DOHH2 (cell line): Measurements from ENCODE around the gene CCL11.

Experiments
- H3F3A ChIP-seq: fragments of 200-600 bp; sonication (generic), shearing (Covaris generic); 2 replicates; pipeline ENCODE4 v1.6.0; 2016; ENCODE audit warnings: antibody characterized with exemption, mild to moderate bottlenecking; ENCODE audit not compliant: control insufficient read depth, insufficient read depth
- H3K27ac ChIP-seq: fragments of 200-600 bp; sonication (generic); 2 replicates; pipeline ENCODE4 v1.5.1; 2014; ENCODE audit warnings: low read depth, mild to moderate bottlenecking, low read length, moderate library complexity
- H3K27me3 ChIP-seq: fragments of 200-600 bp; sonication (generic); 2 replicates; pipeline ENCODE4 v1.6.1; 2014; ENCODE audit warnings: mild to moderate bottlenecking, low read length, mixed read lengths; ENCODE audit not compliant: control insufficient read depth
- H3K36me3 ChIP-seq: fragments of 200-600 bp; sonication (generic); 2 replicates; pipeline ENCODE4 v1.6.1; 2014; ENCODE audit warnings: mild to moderate bottlenecking, low read length, moderate library complexity, mixed read lengths; ENCODE audit not compliant: control insufficient read depth
- H3K4me1 ChIP-seq: fragments of 200-600 bp; sonication (generic); 2 replicates; pipeline ENCODE4 v1.6.1; 2014; ENCODE audit warnings: mild to moderate bottlenecking, low read length, mixed read lengths; ENCODE audit not compliant: control insufficient read depth
- H3K4me2 ChIP-seq: fragments of 200-600 bp; sonication (generic); 2 replicates; pipeline ENCODE4 v1.6.0; 2014; ENCODE audit warnings: mild to moderate bottlenecking, low read length, moderate library complexity
- H3K4me3 ChIP-seq: fragments of 200-600 bp; sonication (generic); 2 replicates; pipeline ENCODE4 v1.5.1; 2014; ENCODE audit warnings: mild to moderate bottlenecking, low read length, mixed read lengths
- H3K79me2 ChIP-seq: fragments of 200-600 bp; sonication (generic); 2 replicates; pipeline ENCODE4 v1.6.1; 2014; ENCODE audit warnings: mild to moderate bottlenecking, low read length, mixed read lengths; ENCODE audit not compliant: control insufficient read depth
- H3K9me2 ChIP-seq: fragments of 200-600 bp; sonication (generic); replicated peaks from 2 replicates; pipeline ENCODE4 v1.6.1; 2014; ENCODE audit warnings: mild to moderate bottlenecking, low read length, mixed read lengths; ENCODE audit not compliant: control insufficient read depth
- H3K9me3 ChIP-seq: fragments of 200-600 bp; sonication (generic); 2 replicates; pipeline ENCODE4 v1.6.1; 2014; ENCODE audit warnings: antibody characterized with exemption, low read length, mixed read lengths; ENCODE audit not compliant: control insufficient read depth, insufficient read depth
- H4K20me1 ChIP-seq: fragments of 200-600 bp; sonication (generic); 2 replicates; pipeline ENCODE4 v1.6.0; 2014; ENCODE audit warnings: low read depth, mild to moderate bottlenecking, antibody characterized with exemption, low read length, moderate library complexity; ENCODE audit not compliant: control insufficient read depth, insufficient read depth
- EZH2phosphoT487 ChIP-seq: fragments of 200-600 bp; sonication (generic); IDR thresholded peaks from 2 replicates; pipeline ENCODE4 v1.6.1; 2017; ENCODE audit warnings: borderline replicate concordance, mild to moderate bottlenecking, antibody characterized with exemption, low read length, moderate library complexity, mixed read lengths
- TF ChIP-seq, protein P1 (sequence below): fragments of 200-600 bp; sonication (generic); IDR thresholded peaks from one replicate; pipeline ENCODE4 v1.5.1; 2014; ENCODE audit warnings: antibody characterized with exemption, mild to moderate bottlenecking, low read depth, low read length; ENCODE audit not compliant: poor library complexity, severe bottlenecking

CCL11 gene

GRCh38 chr17:34241062-34241461 is 44.5 kb upstream of the CCL11 start:
- H3K27me3 ChIP-seq, result no peaks in the 10 kb centered on the region
- H3K79me2 ChIP-seq, result no peaks in the 10 kb centered on the region
- no peaks in the 10 kb centered on the region for H3K9me2 ChIP-seq
- no peak overlapping the region for H3K4me2 ChIP-seq
- H3F3A ChIP-seq, result no peaks in the 10 kb centered on the region
- H3K4me1 ChIP-seq, result peaks cover 7% of the 10 kb centered on the region
- no peaks in the 10 kb centered on the region for H3K9me3 ChIP-seq
- no peak overlapping the region for H3K4me3 ChIP-seq
- no peaks in the 10 kb centered on the region for H4K20me1 ChIP-seq
- no peak overlapping the region for H3K27ac ChIP-seq
- TF ChIP-seq, protein P1, sequence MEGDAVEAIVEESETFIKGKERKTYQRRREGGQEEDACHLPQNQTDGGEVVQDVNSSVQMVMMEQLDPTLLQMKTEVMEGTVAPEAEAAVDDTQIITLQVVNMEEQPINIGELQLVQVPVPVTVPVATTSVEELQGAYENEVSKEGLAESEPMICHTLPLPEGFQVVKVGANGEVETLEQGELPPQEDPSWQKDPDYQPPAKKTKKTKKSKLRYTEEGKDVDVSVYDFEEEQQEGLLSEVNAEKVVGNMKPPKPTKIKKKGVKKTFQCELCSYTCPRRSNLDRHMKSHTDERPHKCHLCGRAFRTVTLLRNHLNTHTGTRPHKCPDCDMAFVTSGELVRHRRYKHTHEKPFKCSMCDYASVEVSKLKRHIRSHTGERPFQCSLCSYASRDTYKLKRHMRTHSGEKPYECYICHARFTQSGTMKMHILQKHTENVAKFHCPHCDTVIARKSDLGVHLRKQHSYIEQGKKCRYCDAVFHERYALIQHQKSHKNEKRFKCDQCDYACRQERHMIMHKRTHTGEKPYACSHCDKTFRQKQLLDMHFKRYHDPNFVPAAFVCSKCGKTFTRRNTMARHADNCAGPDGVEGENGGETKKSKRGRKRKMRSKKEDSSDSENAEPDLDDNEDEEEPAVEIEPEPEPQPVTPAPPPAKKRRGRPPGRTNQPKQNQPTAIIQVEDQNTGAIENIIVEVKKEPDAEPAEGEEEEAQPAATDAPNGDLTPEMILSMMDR, result no peak
- TF ChIP-seq EZH2phosphoT487, result no peak
- no peaks in the 10 kb centered on the region for H3K36me3 ChIP-seq

DNA sequence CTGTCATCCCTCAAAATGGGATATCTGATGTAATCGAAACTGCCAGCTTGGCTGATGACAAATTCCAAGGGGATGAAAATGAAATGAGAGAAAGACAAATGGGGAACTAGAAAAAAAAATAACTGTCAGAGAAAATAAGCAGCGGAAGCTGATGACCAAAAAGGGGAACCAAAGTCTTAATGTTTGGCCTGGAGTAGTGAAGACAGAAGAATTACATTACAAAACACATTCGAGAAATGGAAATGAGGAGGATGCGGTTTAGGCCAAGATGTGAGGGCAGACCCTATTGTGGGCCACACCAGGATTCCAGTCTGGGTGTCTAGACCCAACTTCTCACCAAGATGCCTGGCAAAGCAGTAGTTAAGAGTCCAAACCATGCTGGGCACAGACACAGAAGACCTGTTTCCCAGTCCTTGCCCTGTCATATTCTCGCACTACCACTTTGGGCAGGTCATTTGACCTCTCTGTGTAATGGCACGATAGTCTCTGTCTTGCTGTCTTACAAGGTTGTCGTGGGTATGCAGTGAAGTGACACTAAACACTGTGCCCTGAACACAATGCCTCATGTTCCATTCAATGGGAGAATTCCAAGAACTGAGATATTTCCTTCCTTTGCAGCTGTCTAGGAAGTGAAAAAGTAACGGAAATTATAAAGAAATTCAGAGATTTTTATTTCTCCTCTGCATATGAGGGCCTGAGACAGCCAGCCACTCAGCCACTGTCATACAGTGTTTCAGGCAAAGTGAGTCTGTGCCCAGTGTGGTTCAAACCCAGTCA is 42.8 kb upstream of the CCL11 start:
- Histone ChIP-seq H3K79me2 (no peaks in the 10 kb centered on the region), H3K36me3 (no peaks in the 10 kb centered on the region), H3K4me1 (peaks cover 7% of the 10 kb centered on the region), H3K4me3 (no peak overlapping the region), H3F3A (no peaks in the 10 kb centered on the region), H3K27me3 (no peaks in the 10 kb centered on the region), H4K20me1 (no peaks in the 10 kb centered on the region), H3K9me3 (no peaks in the 10 kb centered on the region), H3K4me2 (no peak overlapping the region), H3K27ac (no peak overlapping the region), H3K9me2 (no peaks in the 10 kb centered on the region)
- no peak for TF ChIP-seq EZH2phosphoT487
- TF ChIP-seq, protein P1, result no peak

GRCh38 chr17:34243364-34244320 is 41.9 kb upstream of the CCL11 start:
- Histone ChIP-seq H3K27me3 (no peaks in the 10 kb centered on the region), H3K4me3 (no peak overlapping the region), H3K79me2 (no peaks in the 10 kb centered on the region), H4K20me1 (no peaks in the 10 kb centered on the region), H3K27ac (no peak overlapping the region), H3K36me3 (no peaks in the 10 kb centered on the region), H3K9me3 (no peaks in the 10 kb centered on the region), H3K4me1 (peaks cover 7% of the 10 kb centered on the region), H3K4me2 (no peak overlapping the region), H3F3A (no peaks in the 10 kb centered on the region), H3K9me2 (no peaks in the 10 kb centered on the region)
- TF ChIP-seq, protein P1, result no peak
- no peak for TF ChIP-seq EZH2phosphoT487
